Inflammatory macrophage (primary cell): ENCODE results near the gene KDELR1.
A peak's percentile ranks its signal among the peaks of the same experiment; 100 is the strongest.

Experiments used
- DNase-seq, 2 donors: peaks; one replicate each; pipeline ENCODE4 v3.0.0-alpha.2; 2020 to 2022
- total RNA-seq, 18 experiments: gene quantifications; one replicate each; lab custom pipeline; 2026; ENCODE audit warnings: mixed read lengths in 6 of 18, inconsistent platforms in 2 of 18; lab: John Stamatoyannopoulos, UW

The KDELR1 gene
- 38.9 to 77.5 (median 56.4) reads per million in 18 experiments for total RNA-seq

- peak; percentile 77 to 78 for DNase-seq
Measured at GRCh38 chr19:48391100-48392005, at the start of gene KDELR1. KDELR1 (minus strand) TSS chr19:48391551; CDS start chr19:48391358, 193 bp downstream.

- DNase-seq = no peak
Measured at GRCh38 chr19:48436586-48436985, 45.2 kb upstream of the KDELR1 start.

- peak; percentile 24 to 26 for DNase-seq
Measured at GRCh38 chr19:48433337-48433736, 42.0 kb upstream of the KDELR1 start.

GRCh38 chr19:48428670-48429069 lies 37.3 kb upstream of the KDELR1 start:
- no peak for DNase-seq

- peak; percentile 46 to 48 for DNase-seq
Measured at GRCh38 chr19:48424694-48425219, 33.4 kb upstream of the KDELR1 start.

- DNase-seq = no peak
Measured at GRCh38 chr19:48421548-48421947, 30.2 kb upstream of the KDELR1 start.

GRCh38 chr19:48419158-48419920 lies 28.0 kb upstream of the KDELR1 start:
- peak; percentile 49 to 57 for DNase-seq

- no peak for DNase-seq
Measured at GRCh38 chr19:48418317-48419064, 27.1 kb upstream of the KDELR1 start.

GRCh38 chr19:48417421-48417820 lies 26.1 kb upstream of the KDELR1 start:
- no peak for DNase-seq

- DNase-seq = no peak
Measured at GRCh38 chr19:48415806-48416221, 24.5 kb upstream of the KDELR1 start.

- DNase-seq = peak; percentile 74 to 77
Measured at GRCh38 chr19:48415395-48415794, 24.0 kb upstream of the KDELR1 start.

- no peak for DNase-seq
Measured at GRCh38 chr19:48413879-48414587, 22.7 kb upstream of the KDELR1 start.

GRCh38 chr19:48405850-48406249 lies 14.5 kb upstream of the KDELR1 start:
- no peak for DNase-seq

GRCh38 chr19:48405010-48405659 lies 13.8 kb upstream of the KDELR1 start:
- DNase-seq = no peak

- peak; percentile 71 for DNase-seq
Measured at GRCh38 chr19:48403606-48404005, 12.3 kb upstream of the KDELR1 start.

GRCh38 chr19:48401287-48401686 lies 9.9 kb upstream of the KDELR1 start:
- DNase-seq = no peak

GRCh38 chr19:48400018-48400742 lies 8.8 kb upstream of the KDELR1 start:
- DNase-seq = no peak

- DNase-seq = peak; percentile 89 to 92
Measured at GRCh38 chr19:48398375-48399235, 7.3 kb upstream of the KDELR1 start.

- no peak for DNase-seq
Measured at GRCh38 chr19:48398102-48398374, 6.7 kb upstream of the KDELR1 start.
